GDM1 (cell line): Measurements from ENCODE around the gene GBX1.

Source experiments
- DNase-seq: peaks from one replicate; lab custom pipeline; 2025; lab: John Stamatoyannopoulos, UW

GBX1 gene

GRCh38 chr7:151193203-151193978, 25.9 kb upstream of the GBX1 start:
- DNase-seq = no peak

- DNase-seq = no peak
Observed at GRCh38 chr7:151192002-151192539, 24.6 kb upstream of the GBX1 start.

- DNase-seq = no peak
Observed at GRCh38 chr7:151191544-151191943, 24.1 kb upstream of the GBX1 start.

DNA sequence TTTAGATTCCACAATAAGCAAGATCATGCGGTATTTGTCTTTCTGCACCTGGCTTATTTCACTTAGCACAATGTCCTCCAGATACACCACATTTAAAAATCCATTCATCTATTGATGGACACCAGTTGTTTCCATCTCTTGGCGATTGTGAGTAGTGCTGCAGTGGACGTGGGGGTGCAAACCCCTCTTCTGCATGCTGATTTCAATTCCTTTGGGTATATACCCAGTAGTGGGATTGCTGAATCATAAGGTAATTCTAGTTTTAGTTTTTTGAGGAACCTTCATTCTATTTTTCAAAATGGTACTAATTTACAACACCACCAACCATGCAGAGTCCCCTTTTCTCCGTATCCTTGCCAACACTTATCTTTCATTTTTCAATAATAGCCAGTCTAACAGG, 21.5 kb upstream of the GBX1 start:
- no peak for DNase-seq

DNA sequence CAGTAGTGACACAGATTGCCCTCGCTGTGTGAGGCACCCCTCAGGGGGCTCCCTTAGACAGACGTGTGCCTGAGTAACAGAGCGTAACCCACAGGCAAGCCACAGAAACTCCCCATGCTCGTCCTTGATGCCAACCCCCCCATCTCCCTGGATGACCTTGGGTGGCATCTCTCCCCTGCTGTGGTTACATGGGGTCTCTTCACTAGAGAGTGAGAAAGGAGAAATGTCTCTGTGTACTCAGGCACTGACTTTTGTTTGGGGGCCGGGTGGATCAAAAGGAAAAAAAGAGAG, 20.7 kb upstream of the GBX1 start:
- DNase-seq = no peak

DNA sequence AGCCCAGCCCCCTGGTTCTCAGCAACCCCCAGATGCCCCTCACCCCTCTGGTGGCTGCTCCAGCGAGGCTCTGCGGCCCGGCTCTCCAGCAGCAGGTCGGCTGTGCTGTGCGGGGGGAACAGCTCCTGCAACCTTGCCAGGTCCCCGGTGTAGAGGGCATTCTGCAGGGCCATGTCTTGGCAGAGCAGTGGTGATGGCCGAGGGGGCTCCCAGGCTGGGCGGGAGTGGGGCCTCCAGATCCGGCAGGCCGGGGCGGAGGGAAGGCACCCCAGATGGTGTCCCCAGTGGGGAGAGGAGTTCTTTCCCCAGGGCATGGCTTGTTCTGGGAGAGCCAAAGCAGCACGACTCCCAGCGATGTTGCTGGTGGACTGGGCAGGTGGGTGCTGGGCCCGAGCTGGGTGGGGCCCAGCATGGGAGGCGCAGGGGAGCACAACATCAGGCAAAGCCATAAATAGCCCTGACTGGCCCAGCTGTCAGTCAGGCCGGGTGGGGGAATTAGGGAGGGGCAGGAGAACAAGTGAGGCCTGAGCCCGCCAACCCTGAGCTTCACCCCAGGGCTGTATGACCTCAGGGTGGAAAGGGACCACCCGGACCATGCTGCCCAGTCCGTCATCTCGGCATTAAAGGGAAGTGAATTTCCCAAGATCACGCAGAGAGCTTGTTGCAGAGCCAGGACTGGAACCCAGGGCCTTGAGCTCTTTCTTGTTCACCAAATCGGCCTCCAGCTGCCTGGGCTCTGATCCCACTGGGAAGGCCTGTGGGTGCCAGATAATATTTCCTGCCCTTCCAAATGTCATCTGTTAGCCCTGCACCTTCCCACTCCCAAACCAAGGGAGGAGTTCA, 20.1 kb upstream of the GBX1 start:
- DNase-seq = no peak

DNA sequence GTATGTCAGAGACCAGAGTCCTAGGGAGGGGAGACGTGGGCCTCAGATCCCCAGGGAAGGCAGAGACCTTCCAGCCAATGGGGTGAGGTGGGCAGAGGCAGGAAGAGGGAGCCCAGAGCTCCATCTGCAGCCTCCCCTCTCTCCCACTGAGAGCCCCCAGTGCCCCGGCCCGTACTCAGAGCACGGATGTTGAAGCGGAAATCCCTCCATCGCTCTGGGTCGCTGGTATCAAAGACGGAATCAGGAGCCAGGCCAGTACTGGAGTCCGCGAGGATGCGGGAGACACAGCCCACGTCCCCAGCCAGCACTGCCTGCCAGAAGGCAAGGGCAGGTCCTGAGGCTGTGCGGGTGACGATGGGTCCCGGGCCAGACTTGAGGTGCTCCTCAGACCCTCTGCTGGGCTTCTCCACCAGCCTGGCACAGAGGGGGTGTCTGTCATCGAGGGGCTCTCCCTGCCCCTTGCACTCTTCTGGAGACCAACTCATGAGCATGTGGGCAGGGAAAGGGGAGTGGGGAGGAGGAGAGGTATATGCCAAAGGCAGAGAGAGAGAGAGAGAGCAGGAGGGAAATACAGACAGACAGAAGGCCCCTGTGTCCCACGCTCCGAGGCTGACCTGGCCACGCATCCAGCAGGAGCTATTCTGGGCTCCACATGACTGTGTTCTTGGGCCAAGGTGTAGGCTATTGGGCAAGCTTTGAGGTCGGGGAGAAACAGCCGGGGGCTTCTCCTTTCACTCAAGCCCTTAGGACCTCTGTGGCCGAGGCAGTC, 19.3 kb upstream of the GBX1 start, which contains the start of gene ASB10:
ASB10 (minus strand) TSS at position 611 of the 769 bp plus-strand sequence; CDS start at position 491, 120 bp downstream.
- no peak for DNase-seq

DNA sequence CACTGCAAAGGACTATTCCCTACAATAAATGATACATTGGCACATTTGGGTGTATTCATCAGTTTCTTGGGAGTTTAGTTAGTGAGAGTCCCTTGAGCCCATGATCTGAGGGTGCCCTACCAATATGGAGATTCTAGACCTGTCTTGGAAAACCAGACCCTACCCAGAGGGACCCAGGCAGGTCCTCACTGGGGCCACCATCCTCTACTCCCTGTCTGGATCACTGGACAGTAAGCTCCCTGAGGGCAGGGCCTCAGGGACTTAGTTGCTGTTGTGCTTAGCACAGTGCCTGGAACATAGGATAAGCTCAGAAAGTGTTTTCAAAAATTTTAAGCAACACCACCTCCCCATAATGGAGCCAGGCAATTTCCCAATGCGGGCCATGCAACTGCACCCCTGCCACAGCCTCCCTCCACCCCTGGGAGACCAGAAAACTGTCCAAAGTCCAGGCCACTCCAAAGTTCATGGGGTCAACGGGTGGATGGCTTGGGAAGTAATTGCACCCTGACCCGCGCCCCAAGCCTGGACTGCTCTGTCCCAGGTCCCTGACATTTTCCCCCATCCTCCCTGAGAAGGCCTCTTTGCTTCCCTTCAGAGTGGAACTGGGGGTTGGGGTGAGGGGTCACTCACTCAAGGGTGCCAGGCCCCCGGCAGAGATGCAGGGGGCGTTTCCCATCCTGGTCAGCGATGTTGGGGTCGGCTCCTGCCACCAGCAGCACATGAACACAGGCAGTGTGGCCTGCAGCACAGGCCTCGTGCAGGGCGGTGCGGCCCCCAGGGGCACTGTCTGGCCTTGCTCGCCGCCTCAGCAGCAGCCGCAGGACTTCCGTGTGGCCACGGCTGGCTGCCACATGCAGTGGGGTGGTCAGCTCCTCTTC, 18.5 kb upstream of the GBX1 start:
- DNase-seq = no peak

DNA sequence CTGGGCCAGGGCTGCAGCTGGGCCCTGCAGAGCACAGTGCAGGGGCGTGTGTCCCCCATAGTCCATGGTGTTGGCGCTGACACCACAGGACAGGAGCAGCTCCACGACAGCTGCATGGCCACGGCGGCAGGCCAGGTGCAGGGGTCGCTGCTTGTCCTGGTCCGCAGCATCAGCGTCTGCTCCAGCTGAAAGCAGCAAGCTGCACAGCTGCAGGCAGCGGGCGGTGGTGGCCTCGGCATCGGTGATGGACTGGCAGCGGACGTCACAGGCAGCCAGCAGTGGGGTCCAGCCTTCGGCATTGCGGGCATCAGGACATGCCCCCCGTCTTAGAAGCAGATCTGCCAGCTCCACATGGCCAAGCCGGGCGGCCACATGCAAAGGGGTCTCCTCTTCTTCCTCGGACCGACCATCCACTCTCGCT, 13.5 kb upstream of the GBX1 start:
- no peak for DNase-seq

- DNase-seq = no peak
Observed at GRCh38 chr7:151179946-151180345, 12.5 kb upstream of the GBX1 start.

- DNase-seq = no peak
Observed at GRCh38 chr7:151179287-151179860, 11.9 kb upstream of the GBX1 start.

DNA sequence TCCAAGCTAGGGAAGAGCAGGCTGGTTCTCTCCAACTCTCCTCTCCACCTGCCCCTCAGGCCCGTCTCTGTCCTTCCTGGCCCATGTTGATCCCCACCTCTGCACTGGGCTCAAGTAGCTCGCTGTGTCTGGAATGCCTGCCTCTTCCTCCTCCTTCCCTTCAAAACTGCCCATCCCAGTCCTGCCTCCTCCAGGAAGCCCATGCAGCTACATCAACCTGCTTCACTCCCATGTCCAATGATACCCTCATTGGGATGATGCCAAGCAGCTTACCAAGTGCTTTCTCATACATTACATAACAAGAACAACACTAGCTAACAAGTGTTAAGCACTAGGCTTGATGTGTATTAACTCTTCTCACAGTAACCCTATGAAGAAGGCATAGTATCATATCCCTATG, 11.3 kb upstream of the GBX1 start:
- no peak for DNase-seq

- DNase-seq = no peak
Observed at GRCh38 chr7:151178236-151178635, 10.7 kb upstream of the GBX1 start.

DNA sequence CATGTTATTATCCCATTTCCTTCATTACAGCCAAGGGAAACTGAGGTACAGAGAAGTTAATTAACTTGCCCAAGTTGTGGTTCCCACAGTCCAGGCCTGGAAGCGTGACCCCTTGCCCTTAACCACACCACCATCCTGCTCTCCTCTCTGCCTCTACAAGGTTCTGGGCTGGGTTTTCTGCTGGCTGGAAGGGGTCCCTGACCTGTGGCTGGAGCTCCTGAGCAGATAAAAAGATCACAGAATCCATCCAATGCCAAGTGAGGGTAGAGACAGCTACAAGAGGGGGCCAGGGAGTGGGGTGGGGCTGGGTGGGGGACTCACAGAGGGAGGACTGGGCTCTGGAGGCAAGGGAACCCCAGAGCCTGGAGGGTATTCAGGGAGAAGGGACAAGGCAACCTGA, 9.8 kb upstream of the GBX1 start:
- no peak for DNase-seq

GRCh38 chr7:151176401-151176800, 8.9 kb upstream of the GBX1 start:
- DNase-seq = no peak

GRCh38 chr7:151175793-151176311, 8.4 kb upstream of the GBX1 start:
- DNase-seq = no peak

DNA sequence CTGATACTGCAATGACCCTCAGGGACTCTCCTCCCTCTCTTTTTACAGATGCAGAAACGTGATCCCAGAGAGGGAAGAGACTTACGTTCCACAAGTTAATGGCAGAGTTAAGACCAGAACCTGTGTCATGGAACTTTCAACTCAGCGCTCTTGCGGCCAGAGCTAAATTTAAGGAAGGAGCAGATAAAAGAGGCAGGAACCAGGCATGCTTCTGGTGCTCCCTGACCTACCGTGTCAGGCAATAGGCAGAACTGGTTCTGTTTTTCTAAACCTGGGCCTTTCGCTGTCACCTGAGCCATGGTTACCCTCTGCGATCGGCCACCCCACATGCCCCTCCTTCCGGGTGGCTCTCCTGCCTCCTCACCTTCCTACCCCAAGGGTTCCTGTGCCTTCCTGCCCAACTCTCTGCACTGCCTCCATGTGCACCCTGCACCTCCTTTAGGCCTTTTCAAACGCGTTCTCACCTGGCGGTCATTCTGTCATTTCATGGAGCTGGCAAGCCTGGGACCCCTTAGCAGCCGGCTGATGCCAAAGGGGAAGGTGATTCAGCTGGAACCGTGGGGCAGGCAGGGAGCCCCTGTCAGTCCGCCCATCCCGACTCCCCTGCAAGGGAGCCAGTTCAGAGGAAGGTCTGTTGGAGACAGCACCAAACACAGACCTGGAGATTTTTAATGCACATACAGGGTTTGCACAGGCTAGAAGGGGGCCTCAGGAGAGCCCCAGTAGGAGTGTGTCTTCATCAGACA, 7.7 kb upstream of the GBX1 start:
- no peak for DNase-seq

DNA sequence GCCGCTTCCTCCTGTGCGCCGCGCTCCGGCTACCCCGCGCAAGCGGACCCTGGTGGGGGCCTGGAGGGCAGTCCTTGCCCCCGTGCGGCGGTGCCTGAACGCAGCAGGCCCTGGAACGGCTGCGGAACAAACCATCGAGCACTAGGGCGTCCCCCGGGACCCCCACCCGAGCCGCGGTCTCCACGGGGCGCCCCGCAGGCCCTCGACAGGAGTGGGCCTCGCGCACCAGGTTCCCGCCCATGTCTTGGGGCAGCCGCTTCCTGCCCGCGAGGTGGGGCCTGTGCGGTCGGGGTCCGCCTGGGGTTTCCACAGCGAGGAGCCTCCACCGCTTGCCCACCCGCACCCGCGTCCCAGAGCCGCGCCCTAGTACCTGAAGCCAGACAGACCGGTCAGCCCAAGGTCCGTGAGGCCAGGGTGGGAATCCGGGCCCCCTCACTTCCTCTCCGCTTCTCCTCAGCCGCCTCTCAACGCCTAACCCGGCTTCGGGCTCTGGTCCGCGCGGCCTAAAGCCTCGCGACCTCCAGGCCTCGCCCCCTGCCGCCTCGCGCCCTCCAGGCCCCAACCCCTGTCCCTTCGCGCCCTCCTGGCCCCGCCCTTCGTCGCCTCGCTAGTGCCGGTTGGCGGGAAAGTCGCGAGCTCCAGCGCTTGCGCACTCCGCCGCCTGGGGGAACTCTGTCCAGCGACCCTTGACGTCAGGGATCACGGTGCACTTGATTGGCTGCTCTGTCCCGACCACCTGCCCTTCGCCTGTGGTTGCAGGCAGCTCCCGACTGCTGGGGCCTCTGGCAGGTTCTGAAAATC, 7.0 kb upstream of the GBX1 start:
- no peak for DNase-seq
